ENCODE measurements around the gene COG2.

GRCh38 chr1:230599926-230600656, 42.2 kb upstream of the COG2 start:
- TF ChIP-seq CTCF (IDR thresholded peaks at IDR 0.05) (no peak), POLR2AphosphoS5 (IDR thresholded peaks at IDR 0.05) (no peak), POLR2A (IDR thresholded peaks at IDR 0.05) (no peak), EP300 (IDR thresholded peaks at IDR 0.05) (no peak)
